ENCODE data around the gene CALML4. TPM values are rescaled to one million over a fixed set of nuclear protein-coding genes. Genes with fewer than 3 reads are reported as not detected.

Gene CALML4
- total RNA-seq, 4 donors from 2014 or later, result 16.8 to 77.8 (median 48.9) TPM

DNA sequence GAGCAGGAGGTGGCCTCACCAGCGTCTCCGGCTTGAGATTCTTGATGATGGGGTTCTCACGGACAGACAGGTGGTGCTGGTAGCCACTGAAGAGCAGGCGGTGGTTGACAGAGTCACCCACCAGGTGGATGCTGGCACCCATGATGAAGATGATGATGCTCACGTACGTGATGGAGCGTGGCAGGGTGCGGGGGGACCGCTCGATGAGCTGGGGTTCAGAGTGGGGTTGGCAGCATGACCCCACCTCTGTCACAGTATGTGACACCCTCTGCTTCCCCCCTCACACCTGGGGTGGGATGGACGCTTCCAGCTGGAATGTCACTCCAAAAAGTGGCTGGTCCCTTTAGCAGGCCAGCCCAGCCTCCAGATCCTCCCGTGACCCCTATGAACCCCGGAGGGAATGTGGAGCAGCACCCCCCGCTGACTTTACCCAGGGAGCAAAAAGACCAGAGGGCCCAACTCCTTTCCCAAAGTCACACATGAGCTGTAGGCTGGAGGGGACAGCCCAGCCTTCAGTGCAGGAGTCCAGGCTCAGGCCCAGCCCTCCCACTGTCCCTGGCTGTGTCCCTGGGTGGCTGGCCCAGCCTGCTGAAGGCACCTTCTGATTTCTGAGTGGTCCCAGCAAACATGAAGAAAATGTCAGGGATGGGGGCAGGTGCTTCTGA, 6.7 kb upstream of the CALML4 start:
- Histone ChIP-seq H3K4me1 (peaks cover 0 to 16% (median 8%) of the 10 kb centered on the region in 3 donors), H3K9me3 (no peaks in the 10 kb centered on the region), H3K27ac (peak overlapping the region in 1 of 4 donors; percentile 69), H3K36me3 (peaks cover 0 to 22% of the 10 kb centered on the region in 2 donors), H3K4me3 (no peak overlapping the region), H3K27me3 (no peaks in the 10 kb centered on the region)
- 92 to 100% methylated on average over 1 to 5 of the region's 14 CpGs for WGBS, 2 donors (ENCODE audit: low coverage in 1 of 2)
- TF ChIP-seq POLR2AphosphoS5 (IDR thresholded peaks at IDR 0.05) (no peak), POLR2A (IDR thresholded peaks at IDR 0.05) (no peak), EP300 (IDR thresholded peaks at IDR 0.05) (no peak)
- TF ChIP-seq, protein P1, sequence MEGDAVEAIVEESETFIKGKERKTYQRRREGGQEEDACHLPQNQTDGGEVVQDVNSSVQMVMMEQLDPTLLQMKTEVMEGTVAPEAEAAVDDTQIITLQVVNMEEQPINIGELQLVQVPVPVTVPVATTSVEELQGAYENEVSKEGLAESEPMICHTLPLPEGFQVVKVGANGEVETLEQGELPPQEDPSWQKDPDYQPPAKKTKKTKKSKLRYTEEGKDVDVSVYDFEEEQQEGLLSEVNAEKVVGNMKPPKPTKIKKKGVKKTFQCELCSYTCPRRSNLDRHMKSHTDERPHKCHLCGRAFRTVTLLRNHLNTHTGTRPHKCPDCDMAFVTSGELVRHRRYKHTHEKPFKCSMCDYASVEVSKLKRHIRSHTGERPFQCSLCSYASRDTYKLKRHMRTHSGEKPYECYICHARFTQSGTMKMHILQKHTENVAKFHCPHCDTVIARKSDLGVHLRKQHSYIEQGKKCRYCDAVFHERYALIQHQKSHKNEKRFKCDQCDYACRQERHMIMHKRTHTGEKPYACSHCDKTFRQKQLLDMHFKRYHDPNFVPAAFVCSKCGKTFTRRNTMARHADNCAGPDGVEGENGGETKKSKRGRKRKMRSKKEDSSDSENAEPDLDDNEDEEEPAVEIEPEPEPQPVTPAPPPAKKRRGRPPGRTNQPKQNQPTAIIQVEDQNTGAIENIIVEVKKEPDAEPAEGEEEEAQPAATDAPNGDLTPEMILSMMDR (IDR thresholded peaks at IDR 0.05), result no peak
- ATAC-seq, result no peak

DNA sequence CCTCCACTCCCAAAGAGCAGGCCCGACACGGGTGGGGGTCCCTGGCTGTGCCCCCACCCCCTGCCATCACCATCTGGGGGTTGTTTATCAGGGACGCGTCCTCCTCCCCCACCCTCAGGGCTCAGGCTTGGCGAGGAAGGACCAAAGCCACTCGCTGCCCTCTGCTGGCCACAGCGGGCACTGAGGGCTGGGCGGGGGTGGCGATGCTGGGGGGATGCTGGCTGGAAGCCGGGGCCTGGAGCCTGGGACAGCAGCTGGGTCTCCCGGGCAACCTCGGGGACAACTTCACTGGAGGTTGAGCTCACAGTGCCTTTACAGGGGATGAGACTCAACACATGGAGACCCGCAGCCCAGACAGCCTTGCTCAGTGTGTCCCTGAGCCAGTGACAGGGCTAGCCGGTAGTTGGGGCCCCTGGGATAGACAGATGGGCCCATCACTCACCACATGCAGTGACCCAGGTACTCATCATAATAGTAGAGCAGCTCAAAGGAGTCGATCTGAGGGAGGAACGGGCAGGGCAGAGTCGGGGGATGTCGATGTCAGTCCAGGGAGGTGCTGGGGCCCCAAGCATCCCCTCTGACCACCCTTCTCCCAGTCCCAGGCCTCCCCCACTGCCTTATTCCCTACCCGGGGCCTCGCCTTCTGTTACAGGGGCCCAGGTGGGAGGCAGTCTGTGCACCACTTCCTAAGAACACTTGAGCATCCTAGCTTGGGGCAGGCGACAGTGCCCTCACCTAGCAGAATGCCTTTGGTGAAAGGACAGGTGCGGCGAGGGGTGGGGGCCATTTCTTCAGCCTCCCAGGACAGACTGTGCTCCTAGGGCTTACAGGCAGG, 5.9 kb upstream of the CALML4 start:
- ATAC-seq, result peak; percentile 74
- TF ChIP-seq, protein P1 (IDR thresholded peaks at IDR 0.05), result peak in 3 of 4 experiments; percentile 89 to 97 (median 91)
- TF ChIP-seq EP300 (IDR thresholded peaks at IDR 0.05) (no peak), POLR2A (IDR thresholded peaks at IDR 0.05) (no peak), POLR2AphosphoS5 (IDR thresholded peaks at IDR 0.05) (peak; percentile 13)
- H3K27me3 ChIP-seq, result no peaks in the 10 kb centered on the region
- peaks cover 0 to 16% of the 10 kb centered on the region in 2 donors for H3K36me3 ChIP-seq
- H3K4me3 ChIP-seq, result peak overlapping the region in 1 of 2 donors; percentile 39
- 24% methylated on average over 5 of the region's 23 CpGs; no CpG with 5 or more reads in 1 of the 2 donors for WGBS, 2 donors (ENCODE audit: low coverage in 1 of 2)
- peaks cover 0 to 22% (median 8%) of the 10 kb centered on the region in 3 donors for H3K4me1 ChIP-seq
- no peaks in the 10 kb centered on the region for H3K9me3 ChIP-seq
- H3K27ac ChIP-seq, result peak overlapping the region in 3 of 4 donors; percentile 57 to 69 (median 61)

DNA sequence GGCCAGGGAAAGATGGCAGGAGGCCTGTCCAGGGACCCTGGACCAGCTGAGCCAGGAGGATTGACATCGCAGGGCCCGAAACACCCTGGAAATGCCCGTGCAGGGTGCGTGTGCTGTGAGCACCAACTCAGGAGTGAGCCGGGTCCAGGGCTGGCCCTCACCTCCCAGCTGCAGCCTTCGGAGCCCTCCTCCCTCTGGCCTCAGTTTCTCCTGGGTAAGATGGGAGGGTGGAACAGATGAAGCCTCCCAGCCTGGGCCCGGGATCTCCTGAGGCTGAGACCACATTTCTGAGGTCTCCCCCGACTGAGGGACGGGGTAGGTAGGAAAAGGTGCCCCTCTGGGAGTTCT, 5.3 kb upstream of the CALML4 start:
- Histone ChIP-seq H3K9me3 (no peaks in the 10 kb centered on the region), H3K4me3 (peak overlapping the region in 1 of 2 donors; percentile 39), H3K4me1 (peaks cover 0 to 29% (median 14%) of the 10 kb centered on the region in 3 donors), H3K27ac (peak overlapping the region in 3 of 4 donors; percentile 57 to 69 (median 61)), H3K36me3 (peaks cover 0 to 16% of the 10 kb centered on the region in 2 donors), H3K27me3 (no peaks in the 10 kb centered on the region)
- TF ChIP-seq POLR2AphosphoS5 (IDR thresholded peaks at IDR 0.05) (no peak), POLR2A (IDR thresholded peaks at IDR 0.05) (no peak), EP300 (IDR thresholded peaks at IDR 0.05) (no peak)
- TF ChIP-seq, protein P1 (IDR thresholded peaks at IDR 0.05), result no peak
- WGBS, 2 donors (ENCODE audit: low coverage in 1 of 2), result 40% methylated on average over 1 of the region's 9 CpGs; no CpG with 5 or more reads in 1 of the 2 donors
- no peak for ATAC-seq

DNA sequence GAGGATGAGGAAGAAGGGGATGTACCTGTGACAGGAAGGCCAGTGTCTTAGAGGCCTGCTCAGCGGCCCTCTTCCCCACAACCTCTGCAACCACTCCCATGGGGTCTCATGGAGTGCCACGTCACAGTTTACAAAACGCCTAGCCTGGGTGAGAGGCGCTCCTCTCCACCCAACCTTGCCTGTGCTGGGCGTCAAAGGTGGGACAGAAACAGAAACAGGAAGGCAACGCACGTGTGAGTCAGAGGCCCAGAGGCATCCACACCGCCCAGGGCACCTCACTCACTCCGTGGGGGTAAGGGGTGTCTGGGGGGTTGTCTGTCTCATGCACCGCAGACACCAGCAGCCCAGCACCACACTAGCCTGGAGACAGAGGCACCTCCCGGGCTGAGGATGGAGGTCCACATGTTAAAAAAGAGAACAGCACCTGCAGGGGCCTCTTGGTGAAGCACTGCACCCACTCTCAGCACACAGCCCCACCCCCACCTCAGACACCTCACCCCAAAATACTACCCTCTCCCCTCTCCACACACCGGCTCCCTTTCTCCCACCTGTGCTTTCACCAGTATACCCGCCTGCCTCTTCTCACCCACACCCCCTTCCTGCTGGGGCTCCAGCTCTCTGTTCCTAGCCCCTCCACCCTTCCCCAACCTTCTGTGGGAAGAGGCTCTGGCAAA, 4.7 kb upstream of the CALML4 start:
- ATAC-seq, result no peak
- WGBS, 2 donors (ENCODE audit: low coverage in 1 of 2), result 80% methylated on average over 1 of the region's 13 CpGs; no CpG with 5 or more reads in 1 of the 2 donors
- H3K9me3 ChIP-seq, result no peaks in the 10 kb centered on the region
- peak overlapping the region in 2 of 4 donors; percentile 61 to 69 for H3K27ac ChIP-seq
- H3K27me3 ChIP-seq, result no peaks in the 10 kb centered on the region
- no peak for TF ChIP-seq POLR2AphosphoS5 (IDR thresholded peaks at IDR 0.05)
- TF ChIP-seq, protein P1 (IDR thresholded peaks at IDR 0.05), result no peak
- no peak for TF ChIP-seq POLR2A (IDR thresholded peaks at IDR 0.05)
- TF ChIP-seq EP300 (IDR thresholded peaks at IDR 0.05), result no peak
- peaks cover 0 to 16% of the 10 kb centered on the region in 2 donors for H3K36me3 ChIP-seq
- H3K4me3 ChIP-seq, result no peak overlapping the region
- H3K4me1 ChIP-seq, result peaks cover 0 to 34% (median 15%) of the 10 kb centered on the region in 3 donors

Data from gastroesophageal sphincter (tissue), 4 donors.